Measurements from ENCODE around the gene ETF1. TPM values are rescaled to one million over a fixed set of nuclear protein-coding genes. Genes with fewer than 3 reads are reported as not detected.

The ETF1 gene
- total RNA-seq, 1 donor from 2014 or later = 60.6 TPM

GRCh38 chr5:138544181-138545134 lies 1.4 kb upstream of the ETF1 start:
- Histone ChIP-seq H3K4me3 (peak overlapping the region; percentile 72 to 80), H3K27ac (peak overlapping the region; percentile 94), H3K27me3 (no peaks in the 10 kb centered on the region), H3K36me3 (no peaks in the 10 kb centered on the region), H3K9me3 (no peaks in the 10 kb centered on the region), H3K4me1 (peaks cover 75% of the 10 kb centered on the region)
- DNase-seq (ENCODE audit: extremely low spot score in 2 of 2) = peak in 1 of 2 donors; percentile 88
- intact Hi-C loops (cut with DNase I) = loop anchor here (5.0 kb wide), 1 partner anchor 87 kb away; no protein-coding TSS in a partner anchor
- TF ChIP-seq CTCF (IDR thresholded peaks at IDR 0.05) = no peak
- no peak for TF ChIP-seq POLR2A (IDR thresholded peaks at IDR 0.05)
- TF ChIP-seq POLR2AphosphoS5 (IDR thresholded peaks at IDR 0.05; ENCODE audit: insufficient read depth in 1 of 2, low read depth in 1 of 2) = no peak

GRCh38 chr5:138543730-138544104 lies 681 bp upstream of the ETF1 start:
- no peaks in the 10 kb centered on the region for H3K36me3 ChIP-seq
- intact Hi-C loops (cut with DNase I) = loop anchor here (1.0 to 5.0 kb wide), 2 partner anchors 32 to 86 kb away; partner anchors contain the start of gene HSPA9
- TF ChIP-seq POLR2A (IDR thresholded peaks at IDR 0.05) = no peak
- H3K27me3 ChIP-seq = no peaks in the 10 kb centered on the region
- peak overlapping the region; percentile 94 for H3K27ac ChIP-seq
- H3K4me3 ChIP-seq = peak overlapping the region; percentile 72 to 80
- H3K9me3 ChIP-seq = no peaks in the 10 kb centered on the region
- peak in 1 of 2 donors; percentile 96 for DNase-seq (ENCODE audit: extremely low spot score in 2 of 2)
- peaks cover 78% of the 10 kb centered on the region for H3K4me1 ChIP-seq

GRCh38 chr5:138542180-138542955 lies 668 bp downstream of the ETF1 start:
- peak overlapping the region; percentile 80 to 91 for H3K4me3 ChIP-seq
- intact Hi-C loops (cut with DNase I) = loop anchor here (5.0 kb wide), 1 partner anchor 85 kb away; no protein-coding TSS in a partner anchor
- TF ChIP-seq POLR2AphosphoS5 (IDR thresholded peaks at IDR 0.05; ENCODE audit: insufficient read depth in 1 of 2, low read depth in 1 of 2) (no peak), CTCF (IDR thresholded peaks at IDR 0.05) (no peak), POLR2A (IDR thresholded peaks at IDR 0.05) (no peak)
- H3K9me3 ChIP-seq = no peaks in the 10 kb centered on the region
- peak overlapping the region; percentile 94 for H3K27ac ChIP-seq
- DNase-seq (ENCODE audit: extremely low spot score in 2 of 2) = peak in 1 of 2 donors; percentile 88
- no peaks in the 10 kb centered on the region for H3K36me3 ChIP-seq
- peaks cover 67% of the 10 kb centered on the region for H3K4me1 ChIP-seq
- H3K27me3 ChIP-seq = no peaks in the 10 kb centered on the region

DNA sequence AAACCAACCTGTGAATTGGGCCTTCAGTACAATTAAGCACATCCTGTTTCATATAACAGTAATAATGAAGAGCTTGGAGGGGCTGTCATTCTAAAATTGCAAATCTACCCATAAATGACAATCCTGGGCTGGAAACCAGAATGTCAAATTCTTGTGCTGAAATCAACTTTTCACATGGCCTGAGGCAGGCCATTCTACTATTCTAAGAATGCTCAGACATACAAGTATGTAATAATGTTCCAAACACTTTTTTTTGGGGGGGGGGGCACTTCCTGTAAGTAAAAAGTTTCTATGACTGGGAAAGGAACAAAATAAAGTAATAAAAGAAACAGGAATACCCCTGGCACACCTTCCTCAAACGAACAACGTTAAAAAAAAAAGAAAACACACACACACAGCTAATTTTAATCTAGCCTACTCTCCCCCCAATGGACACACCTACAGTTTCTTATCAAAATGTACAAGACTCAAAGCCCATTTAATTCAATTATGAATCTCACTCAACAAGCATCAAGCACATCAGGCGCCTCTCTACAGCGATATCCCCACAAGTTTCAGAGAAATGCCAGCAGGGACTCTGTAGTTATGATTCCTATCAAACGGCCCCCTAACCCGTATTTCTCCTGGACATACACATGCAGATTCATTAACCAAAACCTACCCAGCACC lies 1.4 kb downstream of the ETF1 start:
- Histone ChIP-seq H3K4me3 (peak overlapping the region; percentile 80 to 91), H3K27ac (peak overlapping the region; percentile 94), H3K27me3 (no peaks in the 10 kb centered on the region), H3K9me3 (no peaks in the 10 kb centered on the region), H3K4me1 (peaks cover 67% of the 10 kb centered on the region), H3K36me3 (no peaks in the 10 kb centered on the region)
- intact Hi-C loops (cut with DNase I) = loop anchor here (5.0 kb wide), 1 partner anchor 84 kb away; no protein-coding TSS in a partner anchor
- no peak for DNase-seq (ENCODE audit: extremely low spot score in 2 of 2)
- TF ChIP-seq CTCF (IDR thresholded peaks at IDR 0.05) = no peak
- no peak for TF ChIP-seq POLR2AphosphoS5 (IDR thresholded peaks at IDR 0.05; ENCODE audit: insufficient read depth in 1 of 2, low read depth in 1 of 2)
- TF ChIP-seq POLR2A (IDR thresholded peaks at IDR 0.05) = no peak

DNA sequence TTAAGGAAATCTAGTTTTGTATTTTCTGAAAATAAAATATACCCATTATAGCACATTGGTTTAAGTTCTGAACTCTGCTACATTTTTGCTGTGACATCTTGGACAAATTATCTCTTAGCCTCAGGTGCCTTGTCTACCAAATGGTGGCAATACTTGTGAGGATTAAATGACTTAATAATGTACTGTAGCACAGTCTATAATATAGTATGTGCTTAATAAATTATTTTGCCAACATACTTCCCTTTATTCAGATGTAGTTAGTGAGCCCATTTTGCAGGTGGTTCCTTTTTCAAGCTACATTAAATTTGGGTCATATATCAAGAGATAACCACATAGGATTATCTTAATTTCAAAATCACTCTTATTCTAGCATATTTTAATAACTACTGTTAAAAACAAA lies 3.2 kb downstream of the ETF1 start:
- Histone ChIP-seq H3K27ac (no peak overlapping the region), H3K27me3 (no peaks in the 10 kb centered on the region), H3K9me3 (no peaks in the 10 kb centered on the region), H3K4me3 (no peak overlapping the region), H3K36me3 (peaks cover 0 to 3% of the 10 kb centered on the region in 2 donors), H3K4me1 (peaks cover 56% of the 10 kb centered on the region)
- TF ChIP-seq POLR2A (IDR thresholded peaks at IDR 0.05) = no peak
- TF ChIP-seq POLR2AphosphoS5 (IDR thresholded peaks at IDR 0.05; ENCODE audit: insufficient read depth in 1 of 2, low read depth in 1 of 2) = no peak
- TF ChIP-seq CTCF (IDR thresholded peaks at IDR 0.05) = no peak
- no peak for DNase-seq (ENCODE audit: extremely low spot score in 2 of 2)
- intact Hi-C loops (cut with DNase I) = loop anchor here (5.0 kb wide), 1 partner anchor 82 kb away; no protein-coding TSS in a partner anchor

Measured in vagina (tissue), 2 donors.